Mammary epithelial cell (primary cell): ENCODE data around the gene IL6R.

Experiments
- EZH2 ChIP-seq: IDR thresholded peaks from 2 replicates; pipeline ENCODE4 v1.6.1; 2012; ENCODE audit warnings: low read length, inconsistent platforms, borderline replicate concordance
- TF ChIP-seq, protein P1 (sequence below), 2 donors: IDR thresholded peaks in 1 of 2; conservative IDR thresholded peaks in 1 of 2; 2 replicates each; pipeline ENCODE4 v1.5.1; 2011 to 2012; ENCODE audit warnings: inconsistent platforms in 2 of 2, low read length in 2 of 2, mild to moderate bottlenecking in 2 of 2, control low read depth in 1 of 2, low read depth in 1 of 2; ENCODE audit not compliant: insufficient read depth in 1 of 2; ENCODE audit errors: extremely low read depth in 1 of 2

DNA sequence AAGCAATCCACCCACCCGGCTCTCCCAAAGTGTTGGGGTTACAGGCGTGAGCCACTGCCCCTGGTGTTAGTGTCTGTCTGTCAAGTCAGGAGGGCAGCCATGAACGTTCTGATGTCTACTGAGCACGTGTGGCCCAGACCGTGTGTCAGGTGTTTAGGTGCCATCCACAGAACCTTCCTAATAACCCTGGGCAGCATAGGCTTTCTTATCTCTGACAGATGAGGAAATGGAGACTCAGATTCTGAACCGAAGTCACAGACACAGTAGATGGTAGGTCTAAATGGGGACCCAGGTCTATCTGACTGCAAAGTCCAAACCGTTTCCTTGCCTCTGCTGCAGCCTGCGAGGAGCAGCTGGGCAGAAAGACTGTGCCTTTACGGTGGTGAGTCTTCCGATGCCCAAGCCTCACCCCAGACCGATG, 622 bp upstream of the IL6R start:
- TF ChIP-seq, protein P1, sequence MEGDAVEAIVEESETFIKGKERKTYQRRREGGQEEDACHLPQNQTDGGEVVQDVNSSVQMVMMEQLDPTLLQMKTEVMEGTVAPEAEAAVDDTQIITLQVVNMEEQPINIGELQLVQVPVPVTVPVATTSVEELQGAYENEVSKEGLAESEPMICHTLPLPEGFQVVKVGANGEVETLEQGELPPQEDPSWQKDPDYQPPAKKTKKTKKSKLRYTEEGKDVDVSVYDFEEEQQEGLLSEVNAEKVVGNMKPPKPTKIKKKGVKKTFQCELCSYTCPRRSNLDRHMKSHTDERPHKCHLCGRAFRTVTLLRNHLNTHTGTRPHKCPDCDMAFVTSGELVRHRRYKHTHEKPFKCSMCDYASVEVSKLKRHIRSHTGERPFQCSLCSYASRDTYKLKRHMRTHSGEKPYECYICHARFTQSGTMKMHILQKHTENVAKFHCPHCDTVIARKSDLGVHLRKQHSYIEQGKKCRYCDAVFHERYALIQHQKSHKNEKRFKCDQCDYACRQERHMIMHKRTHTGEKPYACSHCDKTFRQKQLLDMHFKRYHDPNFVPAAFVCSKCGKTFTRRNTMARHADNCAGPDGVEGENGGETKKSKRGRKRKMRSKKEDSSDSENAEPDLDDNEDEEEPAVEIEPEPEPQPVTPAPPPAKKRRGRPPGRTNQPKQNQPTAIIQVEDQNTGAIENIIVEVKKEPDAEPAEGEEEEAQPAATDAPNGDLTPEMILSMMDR (conservative IDR thresholded peaks at IDR 0.05 in 1 of 2, IDR thresholded peaks at IDR 0.05 in 1 of 2; ENCODE audit: extremely low read depth in 1 of 2, insufficient read depth in 1 of 2, low read depth in 1 of 2, low read length in 2 of 2): no peak
- TF ChIP-seq EZH2: no peak
